ENCODE results near the gene RNF182.

Gene RNF182

GRCh38 chr6:13952101-13952500 is 27.3 kb downstream of the RNF182 start:
- TF ChIP-seq NFIC (IDR thresholded peaks at IDR 0.05) (no peak), CREB1 (IDR thresholded peaks at IDR 0.05; ENCODE audit: low read depth) (no peak), YY1 (IDR thresholded peaks at IDR 0.05; ENCODE audit: low read depth) (no peak), RAD21 (IDR thresholded peaks at IDR 0.05; ENCODE audit: low read depth) (no peak), EGR1 (IDR thresholded peaks at IDR 0.05) (no peak), FOXM1 (IDR thresholded peaks at IDR 0.05; ENCODE audit: borderline replicate concordance, low read depth) (no peak), TCF12 (IDR thresholded peaks at IDR 0.05; ENCODE audit: low read depth) (no peak), ZBTB7A (IDR thresholded peaks at IDR 0.05; ENCODE audit: low read depth) (no peak), CEBPB (IDR thresholded peaks at IDR 0.05) (no peak), EP300 (IDR thresholded peaks at IDR 0.05; ENCODE audit: borderline replicate concordance) (no peak), TAF1 (IDR thresholded peaks at IDR 0.05; ENCODE audit: low read depth) (no peak), USF1 (IDR thresholded peaks at IDR 0.05) (no peak), TEAD4 (IDR thresholded peaks at IDR 0.05) (no peak)
- TF ChIP-seq, protein P1, sequence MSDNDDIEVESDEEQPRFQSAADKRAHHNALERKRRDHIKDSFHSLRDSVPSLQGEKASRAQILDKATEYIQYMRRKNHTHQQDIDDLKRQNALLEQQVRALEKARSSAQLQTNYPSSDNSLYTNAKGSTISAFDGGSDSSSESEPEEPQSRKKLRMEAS (IDR thresholded peaks at IDR 0.05) = no peak
- TF ChIP-seq, protein P2, sequence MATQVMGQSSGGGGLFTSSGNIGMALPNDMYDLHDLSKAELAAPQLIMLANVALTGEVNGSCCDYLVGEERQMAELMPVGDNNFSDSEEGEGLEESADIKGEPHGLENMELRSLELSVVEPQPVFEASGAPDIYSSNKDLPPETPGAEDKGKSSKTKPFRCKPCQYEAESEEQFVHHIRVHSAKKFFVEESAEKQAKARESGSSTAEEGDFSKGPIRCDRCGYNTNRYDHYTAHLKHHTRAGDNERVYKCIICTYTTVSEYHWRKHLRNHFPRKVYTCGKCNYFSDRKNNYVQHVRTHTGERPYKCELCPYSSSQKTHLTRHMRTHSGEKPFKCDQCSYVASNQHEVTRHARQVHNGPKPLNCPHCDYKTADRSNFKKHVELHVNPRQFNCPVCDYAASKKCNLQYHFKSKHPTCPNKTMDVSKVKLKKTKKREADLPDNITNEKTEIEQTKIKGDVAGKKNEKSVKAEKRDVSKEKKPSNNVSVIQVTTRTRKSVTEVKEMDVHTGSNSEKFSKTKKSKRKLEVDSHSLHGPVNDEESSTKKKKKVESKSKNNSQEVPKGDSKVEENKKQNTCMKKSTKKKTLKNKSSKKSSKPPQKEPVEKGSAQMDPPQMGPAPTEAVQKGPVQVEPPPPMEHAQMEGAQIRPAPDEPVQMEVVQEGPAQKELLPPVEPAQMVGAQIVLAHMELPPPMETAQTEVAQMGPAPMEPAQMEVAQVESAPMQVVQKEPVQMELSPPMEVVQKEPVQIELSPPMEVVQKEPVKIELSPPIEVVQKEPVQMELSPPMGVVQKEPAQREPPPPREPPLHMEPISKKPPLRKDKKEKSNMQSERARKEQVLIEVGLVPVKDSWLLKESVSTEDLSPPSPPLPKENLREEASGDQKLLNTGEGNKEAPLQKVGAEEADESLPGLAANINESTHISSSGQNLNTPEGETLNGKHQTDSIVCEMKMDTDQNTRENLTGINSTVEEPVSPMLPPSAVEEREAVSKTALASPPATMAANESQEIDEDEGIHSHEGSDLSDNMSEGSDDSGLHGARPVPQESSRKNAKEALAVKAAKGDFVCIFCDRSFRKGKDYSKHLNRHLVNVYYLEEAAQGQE (IDR thresholded peaks at IDR 0.05; ENCODE audit: low read depth) = no peak

DNA sequence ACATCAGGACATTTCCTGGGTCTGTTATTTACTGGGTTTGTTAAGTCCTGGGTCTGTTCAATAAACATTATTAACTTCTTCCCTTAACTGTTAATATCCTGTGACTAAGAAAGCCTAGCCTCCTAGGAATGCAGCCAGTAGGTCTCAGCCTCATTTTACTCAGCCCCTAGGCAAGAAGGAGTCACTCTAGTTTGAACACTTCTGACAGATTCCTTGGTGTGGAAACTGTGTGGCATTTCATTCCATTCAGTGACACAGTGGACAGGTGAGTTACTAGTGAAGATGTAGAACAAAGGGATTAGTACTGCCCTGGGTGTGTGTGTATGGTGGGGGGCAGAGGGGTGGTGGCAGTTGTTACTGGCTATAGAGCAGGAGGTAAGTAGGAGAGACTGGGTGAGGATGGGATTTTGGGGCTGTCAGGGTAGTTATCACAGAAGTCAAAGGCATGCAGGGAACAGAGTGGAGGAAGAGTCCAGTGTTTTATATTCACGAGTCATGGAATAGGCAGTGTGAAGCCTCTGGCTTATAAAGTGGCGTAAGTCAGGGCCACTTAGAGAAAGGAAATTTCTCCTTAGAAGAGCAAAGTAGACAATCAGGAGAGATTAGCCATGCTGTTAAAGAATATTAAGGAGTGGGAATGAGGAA is 28.4 kb downstream of the RNF182 start:
- TF ChIP-seq TEAD4 (IDR thresholded peaks at IDR 0.05) = no peak
- TF ChIP-seq USF1 (IDR thresholded peaks at IDR 0.05) = no peak
- TF ChIP-seq, protein P1 (IDR thresholded peaks at IDR 0.05) = no peak
- no peak for TF ChIP-seq ZBTB7A (IDR thresholded peaks at IDR 0.05; ENCODE audit: low read depth)
- TF ChIP-seq TCF12 (IDR thresholded peaks at IDR 0.05; ENCODE audit: low read depth) = no peak
- TF ChIP-seq NFIC (IDR thresholded peaks at IDR 0.05) = no peak
- no peak for TF ChIP-seq RAD21 (IDR thresholded peaks at IDR 0.05; ENCODE audit: low read depth)
- TF ChIP-seq EGR1 (IDR thresholded peaks at IDR 0.05) = no peak
- no peak for TF ChIP-seq CREB1 (IDR thresholded peaks at IDR 0.05; ENCODE audit: low read depth)
- TF ChIP-seq EP300 (IDR thresholded peaks at IDR 0.05; ENCODE audit: borderline replicate concordance) = no peak
- TF ChIP-seq, protein P2 (IDR thresholded peaks at IDR 0.05; ENCODE audit: low read depth) = no peak
- no peak for TF ChIP-seq YY1 (IDR thresholded peaks at IDR 0.05; ENCODE audit: low read depth)
- TF ChIP-seq TAF1 (IDR thresholded peaks at IDR 0.05; ENCODE audit: low read depth) = no peak
- no peak for TF ChIP-seq CEBPB (IDR thresholded peaks at IDR 0.05)
- no peak for TF ChIP-seq FOXM1 (IDR thresholded peaks at IDR 0.05; ENCODE audit: borderline replicate concordance, low read depth)

DNA sequence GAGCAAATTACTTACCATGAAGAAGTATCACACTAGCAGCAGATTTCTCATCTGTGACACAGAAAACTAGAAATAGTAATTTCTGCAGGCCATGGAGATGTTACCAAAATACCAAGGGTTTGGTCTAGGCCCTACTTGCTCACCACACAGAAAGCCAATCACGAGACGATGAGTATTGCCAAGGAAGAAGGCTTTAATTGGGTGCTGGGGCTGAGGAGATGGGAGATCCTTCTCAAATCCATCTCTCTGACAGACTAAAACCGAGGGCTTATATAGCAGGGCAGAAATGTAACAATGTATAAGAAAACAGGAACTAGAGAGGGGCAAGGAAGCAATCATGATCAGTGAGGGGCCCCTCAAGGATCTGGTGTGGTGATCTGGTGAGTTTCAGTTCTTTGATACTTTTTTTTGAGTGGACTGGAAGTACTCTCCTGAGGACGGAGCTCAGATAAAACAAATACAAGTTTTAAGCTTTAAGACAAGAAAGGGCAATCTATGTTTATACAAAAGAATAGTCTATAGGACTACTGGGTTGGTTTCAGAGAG is 40.9 kb downstream of the RNF182 start:
- TF ChIP-seq EP300 (IDR thresholded peaks at IDR 0.05; ENCODE audit: borderline replicate concordance) = no peak
- TF ChIP-seq NFIC (IDR thresholded peaks at IDR 0.05) = no peak
- no peak for TF ChIP-seq YY1 (IDR thresholded peaks at IDR 0.05; ENCODE audit: low read depth)
- TF ChIP-seq TCF12 (IDR thresholded peaks at IDR 0.05; ENCODE audit: low read depth) = no peak
- TF ChIP-seq TEAD4 (IDR thresholded peaks at IDR 0.05) = no peak
- TF ChIP-seq, protein P1 (IDR thresholded peaks at IDR 0.05) = no peak
- TF ChIP-seq CEBPB (IDR thresholded peaks at IDR 0.05) = no peak
- no peak for TF ChIP-seq TAF1 (IDR thresholded peaks at IDR 0.05; ENCODE audit: low read depth)
- no peak for TF ChIP-seq CREB1 (IDR thresholded peaks at IDR 0.05; ENCODE audit: low read depth)
- no peak for TF ChIP-seq FOXM1 (IDR thresholded peaks at IDR 0.05; ENCODE audit: borderline replicate concordance, low read depth)
- no peak for TF ChIP-seq USF1 (IDR thresholded peaks at IDR 0.05)
- TF ChIP-seq, protein P2 (IDR thresholded peaks at IDR 0.05; ENCODE audit: low read depth) = no peak
- no peak for TF ChIP-seq RAD21 (IDR thresholded peaks at IDR 0.05; ENCODE audit: low read depth)
- TF ChIP-seq ZBTB7A (IDR thresholded peaks at IDR 0.05; ENCODE audit: low read depth) = no peak
- TF ChIP-seq EGR1 (IDR thresholded peaks at IDR 0.05) = no peak
